HepG2 (cell line): ENCODE data around the gene EMILIN1. TPM values are rescaled to one million over a fixed set of nuclear protein-coding genes. Genes with fewer than 3 reads are reported as not detected.

Experiments
- ATAD3A ChIP-seq: sonication (generic); formaldehyde crosslinking; IDR thresholded peaks from 2 replicates; pipeline ENCODE4 v1.4.0; 2020; ENCODE audit warnings: missing genetic modification reagents
- BRCA1 ChIP-seq: sonication (generic); formaldehyde crosslinking; IDR thresholded peaks from 2 replicates; pipeline ENCODE4 v1.4.0; 2020; ENCODE audit warnings: missing genetic modification reagents
- FOXP4 ChIP-seq: sonication (generic); formaldehyde crosslinking; IDR thresholded peaks from 2 replicates; pipeline ENCODE4 v1.4.0; 2020; ENCODE audit warnings: missing genetic modification reagents
- HNF1A ChIP-seq, 2 experiments: sonication (generic) in 1 of 2; formaldehyde crosslinking in 1 of 2; IDR thresholded peaks; 2 replicates each; pipeline versions ENCODE4 v1.4.0 to v1.6.1; 2016 to 2020; ENCODE audit warnings: borderline replicate concordance in 1 of 2, low read depth in 1 of 2, mild to moderate bottlenecking in 1 of 2, missing genetic modification reagents in 1 of 2
- MIXL1 ChIP-seq: IDR thresholded peaks from 2 replicates; pipeline ENCODE4 v1.6.1; 2016
- MTF1 ChIP-seq: sonication (generic); formaldehyde crosslinking; IDR thresholded peaks from 2 replicates; pipeline ENCODE4 v1.5.0; 2020; ENCODE audit warnings: missing genetic modification reagents
- MTF2 ChIP-seq: sonication (generic); formaldehyde crosslinking; IDR thresholded peaks from 2 replicates; pipeline ENCODE4 v1.5.0; 2020; ENCODE audit warnings: missing genetic modification reagents, borderline replicate concordance
- RBM39 ChIP-seq: fragments of 200-400 bp; formaldehyde crosslinking; IDR thresholded peaks from one replicate; pipeline ENCODE4 v1.6.1; 2018; ENCODE audit warnings: antibody characterized with exemption, mild to moderate bottlenecking, low read depth, low read length; ENCODE audit not compliant: poor library complexity, severe bottlenecking
- SAFB2 ChIP-seq: sonication (generic); formaldehyde crosslinking; IDR thresholded peaks from 2 replicates; pipeline ENCODE4 v1.5.1; 2020; ENCODE audit warnings: missing genetic modification reagents, low read depth, mild to moderate bottlenecking, borderline replicate concordance
- SOX13 ChIP-seq, 3 experiments: fragments of 450-650 bp in 1 of 3; sonication (generic) in 1 of 3; formaldehyde crosslinking in 1 of 3; IDR thresholded peaks in 2 of 3; conservative IDR thresholded peaks in 1 of 3; 2 replicates each; pipeline versions ENCODE4 v1.5.0 to v1.6.1; 2016 to 2020; ENCODE audit warnings: antibody characterized with exemption in 1 of 3, mild to moderate bottlenecking in 1 of 3, missing compliant biosample characterization in 1 of 3, missing genetic modification reagents in 1 of 3, moderate library complexity in 1 of 3
- SP140L ChIP-seq: sonication (generic); formaldehyde crosslinking; IDR thresholded peaks from 2 replicates; pipeline ENCODE4 v1.4.0; 2020; ENCODE audit warnings: missing genetic modification reagents, borderline replicate concordance
- YY1 ChIP-seq: IDR thresholded peaks from 2 replicates; pipeline ENCODE4 v1.6.1; 2011; ENCODE audit warnings: low read length, low read depth, moderate library complexity, mild to moderate bottlenecking; ENCODE audit not compliant: insufficient read depth, insufficient replicate concordance
- ZBTB1 ChIP-seq: sonication (generic); formaldehyde crosslinking; IDR thresholded peaks from 2 replicates; pipeline ENCODE4 v1.4.0; 2020; ENCODE audit warnings: missing genetic modification reagents, borderline replicate concordance
- ZFP36L2 ChIP-seq: sonication (generic); formaldehyde crosslinking; IDR thresholded peaks from 2 replicates; pipeline ENCODE4 v1.4.0; 2020; ENCODE audit warnings: missing genetic modification reagents
- ZNF224 ChIP-seq: sonication (generic); formaldehyde crosslinking; IDR thresholded peaks from 2 replicates; pipeline ENCODE4 v1.5.0; 2020; ENCODE audit warnings: mild to moderate bottlenecking, missing genetic modification reagents
- ZNF230 ChIP-seq: sonication (generic); formaldehyde crosslinking; IDR thresholded peaks from 2 replicates; pipeline ENCODE4 v1.4.0; 2020; ENCODE audit warnings: mild to moderate bottlenecking, missing genetic modification reagents
- ZNF34 ChIP-seq: sonication (generic); formaldehyde crosslinking; IDR thresholded peaks from 2 replicates; pipeline ENCODE4 v1.4.0; 2020; ENCODE audit warnings: mild to moderate bottlenecking, missing genetic modification reagents, borderline replicate concordance
- ZNF430 ChIP-seq: sonication (generic); formaldehyde crosslinking; IDR thresholded peaks from 2 replicates; pipeline ENCODE4 v1.9.0; 2021; ENCODE audit warnings: mild to moderate bottlenecking, missing genetic modification reagents
- ZNF543 ChIP-seq: sonication (generic); formaldehyde crosslinking; IDR thresholded peaks from 2 replicates; pipeline ENCODE4 v1.4.0; 2020; ENCODE audit warnings: mild to moderate bottlenecking, missing genetic modification reagents
- ZNF580 ChIP-seq: IDR thresholded peaks from 2 replicates; pipeline ENCODE4 v1.6.1; 2016; ENCODE audit warnings: low read depth, borderline replicate concordance
- ZNF589 ChIP-seq: sonication (generic); formaldehyde crosslinking; conservative IDR thresholded peaks from 2 replicates; pipeline ENCODE4 v1.8.0; 2022; ENCODE audit warnings: mild to moderate bottlenecking, moderate library complexity, missing genetic modification reagents
- ZNF768 ChIP-seq: sonication (generic); formaldehyde crosslinking; IDR thresholded peaks from 2 replicates; pipeline ENCODE4 v1.4.0; 2020; ENCODE audit warnings: missing genetic modification reagents
- ZZZ3 ChIP-seq: sonication (generic); formaldehyde crosslinking; IDR thresholded peaks from 2 replicates; pipeline ENCODE4 v1.4.0; 2020; ENCODE audit warnings: missing genetic modification reagents, mild to moderate bottlenecking, borderline replicate concordance
- polyA plus RNA-seq, 8 experiments: library from polyadenylated mRNA; depleted of rRNA in 3 of 8; stranded (reverse) in 7 of 8; unstranded in 1 of 8; fragments of >200 nt; fragmentation: Illumina TruSeq in 4 of 8; extraction: Trizol in 4 of 8; gene quantifications; 2 replicates each; pipeline versions ENCODE4 v1.2.1 to v1.2.3, GENCODE V29; 2011 to 2016; ENCODE audit warnings: low read depth in 4 of 8, missing spikeins in 1 of 8, mixed read lengths in 1 of 8; ENCODE audit not compliant: insufficient read depth in 1 of 8
- total RNA-seq, 5 experiments: library from RNA; depleted of rRNA; stranded (reverse); fragments of >200 nt; fragmentation: Illumina TruSeq; extraction: Trizol; gene quantifications; 2 replicates each; pipeline ENCODE4 v1.2.3, GENCODE V29; 2016; ENCODE audit warnings: low read depth in 1 of 5

Gene EMILIN1
- total and polyA plus RNA-seq, 2 of the 13 experiments (the other 11 are each of a cell fraction or from before 2014, with no cell fraction given) = 8.1 to 9.7 TPM

- TF ChIP-seq ZNF230 (CRISPR knock-in tag) = 0 out of 2 replicates have a peak, but pooled peaks have one; percentile 55
- TF ChIP-seq RBM39 = peak; percentile 32
- peak; percentile 87 for TF ChIP-seq YY1
- 0 out of 2 replicates have a peak, but pooled peaks have one; percentile 70 for TF ChIP-seq ZFP36L2 (CRISPR knock-in tag)
- TF ChIP-seq SOX13 (IDR thresholded peaks at IDR 0.05) = no peak
- peak in 1 of 2 experiments; percentile 58; a peak in 1 of 4 replicates for TF ChIP-seq SOX13 (CRISPR knock-in tag; conservative IDR thresholded peaks at IDR 0.05 in 1 of 2, IDR thresholded peaks at IDR 0.05 in 1 of 2)
- peak; percentile 34; the same call in 1 of the 2 replicates for TF ChIP-seq SP140L (CRISPR knock-in tag)
- TF ChIP-seq MTF1 (CRISPR knock-in tag) = 0 out of 2 replicates have a peak, but pooled peaks have one; percentile 20
- peak; percentile 69 for TF ChIP-seq ZNF768 (CRISPR knock-in tag)
- TF ChIP-seq MIXL1 = peak; percentile 69
- TF ChIP-seq ZBTB1 (CRISPR knock-in tag) = no peak
- no peak for TF ChIP-seq BRCA1 (CRISPR knock-in tag)
- no peak for TF ChIP-seq ATAD3A
- TF ChIP-seq SAFB2 (CRISPR knock-in tag) = peak; percentile 95
- TF ChIP-seq ZZZ3 (CRISPR knock-in tag) = 0 out of 2 replicates have a peak, but pooled peaks have one; percentile 59
- peak; percentile 33 for TF ChIP-seq ZNF430 (CRISPR knock-in tag)
- TF ChIP-seq HNF1A (IDR thresholded peaks at IDR 0.05; ENCODE audit: low read depth) = no peak
- TF ChIP-seq HNF1A (CRISPR knock-in tag; IDR thresholded peaks at IDR 0.05; ENCODE audit: borderline replicate concordance) = peak; percentile 84
- TF ChIP-seq ZNF580 (CRISPR knock-in tag) = peak; percentile 97
- 0 out of 2 replicates have a peak, but pooled peaks have one; percentile 60 for TF ChIP-seq ZNF34 (CRISPR knock-in tag)
- peak; percentile 53; the same call in 1 of the 2 replicates for TF ChIP-seq ZNF543 (CRISPR knock-in tag)
- no peak; the same call in 1 of the 2 replicates for TF ChIP-seq MTF2 (CRISPR knock-in tag)
- peak; percentile 88 for TF ChIP-seq ZNF589 (CRISPR knock-in tag)
- no peak for TF ChIP-seq ZNF224 (CRISPR knock-in tag)
- peak; percentile 46; the same call in 1 of the 2 replicates for TF ChIP-seq FOXP4 (CRISPR knock-in tag)
These were observed 7.8 kb downstream of the EMILIN1 start (continued) for GRCh38 chr2:27086090-27086723.
